ENCODE results near the gene RUFY1.
"Not testable (repeated sequence)": the region's sequence is repeated elsewhere in the genome, so short reads cannot be mapped to it uniquely, and the experiment has no call there.

Gene RUFY1

GRCh38 chr5:179542170-179542569, 8.2 kb upstream of the RUFY1 start:
- DNase-seq = no peak
- no peaks in the 10 kb centered on the region for H3K4me1 ChIP-seq
- TF ChIP-seq CTCF (IDR thresholded peaks at IDR 0.05; ENCODE audit: low read depth, low read length) = no peak

GRCh38 chr5:179543275-179543674, 7.1 kb upstream of the RUFY1 start:
- DNase-seq; H3K36me3 ChIP-seq; H3K9me3 ChIP-seq; H3K4me3 ChIP-seq (ENCODE audit: low read depth, low read length); H3K4me1 ChIP-seq; H3K27me3 ChIP-seq: not testable (repeated sequence)

More at GRCh38 chr5:179542170-179542569, 8.2 kb upstream of the RUFY1 start:
- H3K9me3 ChIP-seq = no peaks in the 10 kb centered on the region
- H3K27me3 ChIP-seq = 0 out of 2 replicates have a peak, but pooled peaks cover 3% of the 10 kb centered on the region
- no peaks in the 10 kb centered on the region for H3K36me3 ChIP-seq
- no peak overlapping the region for H3K4me3 ChIP-seq (ENCODE audit: low read depth, low read length)

- TF ChIP-seq CTCF (IDR thresholded peaks at IDR 0.05; ENCODE audit: low read depth, low read length) = no peak
- Histone ChIP-seq H3K4me1 (no peaks in the 10 kb centered on the region; the same call in 1 of the 2 replicates), H3K9me3 (no peaks in the 10 kb centered on the region), H3K4me3 (ENCODE audit: low read depth, low read length) (no peak overlapping the region), H3K27me3 (no peaks in the 10 kb centered on the region), H3K36me3 (peaks cover 3% of the 10 kb centered on the region)
- no peak for DNase-seq
These were observed 2.7 kb downstream of the RUFY1 start for GRCh38 chr5:179553006-179553405.

GRCh38 chr5:179553875-179554274, 3.5 kb downstream of the RUFY1 start:
- Histone ChIP-seq H3K36me3 (peaks cover 3% of the 10 kb centered on the region), H3K4me1 (no peaks in the 10 kb centered on the region; the same call in 1 of the 2 replicates), H3K27me3 (no peaks in the 10 kb centered on the region), H3K9me3 (no peaks in the 10 kb centered on the region), H3K4me3 (ENCODE audit: low read depth, low read length) (no peak overlapping the region)
- TF ChIP-seq CTCF (IDR thresholded peaks at IDR 0.05; ENCODE audit: low read depth, low read length) = no peak
- DNase-seq = no peak

GRCh38 chr5:179554981-179555380, 4.6 kb downstream of the RUFY1 start:
- no peak for DNase-seq
- no peaks in the 10 kb centered on the region for H3K27me3 ChIP-seq
- no peak overlapping the region for H3K4me3 ChIP-seq (ENCODE audit: low read depth, low read length)
- H3K4me1 ChIP-seq = no peaks in the 10 kb centered on the region; the same call in 1 of the 2 replicates
- TF ChIP-seq CTCF (IDR thresholded peaks at IDR 0.05; ENCODE audit: low read depth, low read length) = no peak
- peaks cover 3% of the 10 kb centered on the region for H3K36me3 ChIP-seq
- no peaks in the 10 kb centered on the region for H3K9me3 ChIP-seq

- H3K4me1 ChIP-seq, H3K27me3 ChIP-seq, H3K9me3 ChIP-seq, DNase-seq: not testable (repeated sequence)
- peaks cover 16% of the 10 kb centered on the region for H3K36me3 ChIP-seq
- peak overlapping the region; percentile 86 for H3K4me3 ChIP-seq (ENCODE audit: low read depth, low read length)
These were observed 8.0 kb downstream of the RUFY1 start for GRCh38 chr5:179558261-179558799.

GRCh38 chr5:179558932-179559283, 8.6 kb downstream of the RUFY1 start:
- H3K27me3 ChIP-seq = no peaks in the 10 kb centered on the region
- H3K4me3 ChIP-seq (ENCODE audit: low read depth, low read length) = peak overlapping the region; percentile 86
- no peaks in the 10 kb centered on the region for H3K9me3 ChIP-seq
- peaks cover 14% of the 10 kb centered on the region for H3K36me3 ChIP-seq
- no peaks in the 10 kb centered on the region for H3K4me1 ChIP-seq
- TF ChIP-seq CTCF (IDR thresholded peaks at IDR 0.05; ENCODE audit: low read depth, low read length) = no peak
- DNase-seq = peak; percentile 55
